ENCODE results near the gene FADS2.

FADS2 gene

DNA sequence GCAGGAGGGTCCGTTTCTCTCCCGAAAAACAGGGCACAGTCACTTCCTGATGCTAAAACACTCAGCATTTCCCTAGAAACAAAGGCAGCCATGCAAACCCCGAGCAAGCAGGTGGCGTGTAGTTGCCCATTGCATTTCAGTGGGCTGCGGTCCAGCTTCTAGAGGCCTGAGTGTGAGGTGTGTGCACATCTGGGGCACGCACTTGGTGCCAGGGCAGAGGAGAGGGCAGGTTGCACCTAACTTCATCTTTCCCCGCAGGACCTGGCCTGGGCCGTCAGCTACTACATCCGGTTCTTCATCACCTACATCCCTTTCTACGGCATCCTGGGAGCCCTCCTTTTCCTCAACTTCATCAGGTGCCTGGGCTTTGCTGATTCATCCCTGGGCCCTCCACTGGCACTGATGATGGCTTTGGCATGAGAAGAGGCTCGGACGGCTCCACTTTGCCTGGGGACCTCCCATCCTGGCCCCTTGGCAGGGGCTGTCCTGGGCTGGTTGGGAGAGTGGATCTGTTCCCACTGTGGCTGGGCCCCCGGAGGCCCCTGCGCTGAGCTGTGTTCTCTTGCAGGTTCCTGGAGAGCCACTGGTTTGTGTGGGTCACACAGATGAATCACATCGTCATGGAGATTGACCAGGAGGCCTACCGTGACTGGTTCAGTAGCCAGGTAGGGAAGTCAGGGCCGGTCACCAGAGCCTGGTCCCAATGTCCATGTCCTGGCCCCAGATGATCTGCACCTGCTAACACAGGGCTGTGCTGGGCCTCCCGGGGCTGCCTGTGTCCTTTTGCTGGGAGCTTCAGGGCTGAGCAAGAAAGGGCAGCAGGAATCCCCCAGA lies 34.8 kb downstream of the FADS2 start:
- TF ChIP-seq, protein P1, sequence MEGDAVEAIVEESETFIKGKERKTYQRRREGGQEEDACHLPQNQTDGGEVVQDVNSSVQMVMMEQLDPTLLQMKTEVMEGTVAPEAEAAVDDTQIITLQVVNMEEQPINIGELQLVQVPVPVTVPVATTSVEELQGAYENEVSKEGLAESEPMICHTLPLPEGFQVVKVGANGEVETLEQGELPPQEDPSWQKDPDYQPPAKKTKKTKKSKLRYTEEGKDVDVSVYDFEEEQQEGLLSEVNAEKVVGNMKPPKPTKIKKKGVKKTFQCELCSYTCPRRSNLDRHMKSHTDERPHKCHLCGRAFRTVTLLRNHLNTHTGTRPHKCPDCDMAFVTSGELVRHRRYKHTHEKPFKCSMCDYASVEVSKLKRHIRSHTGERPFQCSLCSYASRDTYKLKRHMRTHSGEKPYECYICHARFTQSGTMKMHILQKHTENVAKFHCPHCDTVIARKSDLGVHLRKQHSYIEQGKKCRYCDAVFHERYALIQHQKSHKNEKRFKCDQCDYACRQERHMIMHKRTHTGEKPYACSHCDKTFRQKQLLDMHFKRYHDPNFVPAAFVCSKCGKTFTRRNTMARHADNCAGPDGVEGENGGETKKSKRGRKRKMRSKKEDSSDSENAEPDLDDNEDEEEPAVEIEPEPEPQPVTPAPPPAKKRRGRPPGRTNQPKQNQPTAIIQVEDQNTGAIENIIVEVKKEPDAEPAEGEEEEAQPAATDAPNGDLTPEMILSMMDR (IDR thresholded peaks at IDR 0.05; ENCODE audit: low read length, missing control alignments): no peak
- no peak for DNase-seq (ENCODE audit: low read depth)
- H3K4me3 ChIP-seq (replicated peaks; ENCODE audit: low read depth, low read length): no peak overlapping the region

DNA sequence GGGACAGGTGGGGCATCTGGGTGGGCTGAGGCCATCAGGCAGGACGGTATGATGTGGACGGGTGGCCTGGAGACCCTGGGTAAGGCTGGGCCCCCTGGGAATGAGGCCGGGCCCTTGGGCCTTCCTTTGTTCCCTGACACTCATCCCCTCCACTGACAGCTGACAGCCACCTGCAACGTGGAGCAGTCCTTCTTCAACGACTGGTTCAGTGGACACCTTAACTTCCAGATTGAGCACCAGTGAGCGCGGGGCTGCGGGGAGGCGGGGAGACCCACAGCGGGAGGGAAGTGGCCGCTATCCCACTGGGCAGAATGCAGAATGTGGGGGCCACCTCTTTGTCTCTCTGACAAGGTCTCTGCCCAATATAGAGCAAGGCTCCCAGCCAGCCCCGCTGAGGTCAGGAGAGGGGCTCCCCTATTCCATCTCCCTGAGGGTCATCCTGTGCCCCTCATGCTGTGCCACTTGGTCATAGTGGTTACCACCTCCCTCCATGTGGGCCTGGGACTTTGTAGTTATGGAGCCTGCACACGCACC lies 35.5 kb downstream of the FADS2 start:
- no peak for DNase-seq (ENCODE audit: low read depth)
- no peak overlapping the region for H3K4me3 ChIP-seq (replicated peaks; ENCODE audit: low read depth, low read length)
- TF ChIP-seq, protein P1 (IDR thresholded peaks at IDR 0.05; ENCODE audit: low read length, missing control alignments): no peak

DNA sequence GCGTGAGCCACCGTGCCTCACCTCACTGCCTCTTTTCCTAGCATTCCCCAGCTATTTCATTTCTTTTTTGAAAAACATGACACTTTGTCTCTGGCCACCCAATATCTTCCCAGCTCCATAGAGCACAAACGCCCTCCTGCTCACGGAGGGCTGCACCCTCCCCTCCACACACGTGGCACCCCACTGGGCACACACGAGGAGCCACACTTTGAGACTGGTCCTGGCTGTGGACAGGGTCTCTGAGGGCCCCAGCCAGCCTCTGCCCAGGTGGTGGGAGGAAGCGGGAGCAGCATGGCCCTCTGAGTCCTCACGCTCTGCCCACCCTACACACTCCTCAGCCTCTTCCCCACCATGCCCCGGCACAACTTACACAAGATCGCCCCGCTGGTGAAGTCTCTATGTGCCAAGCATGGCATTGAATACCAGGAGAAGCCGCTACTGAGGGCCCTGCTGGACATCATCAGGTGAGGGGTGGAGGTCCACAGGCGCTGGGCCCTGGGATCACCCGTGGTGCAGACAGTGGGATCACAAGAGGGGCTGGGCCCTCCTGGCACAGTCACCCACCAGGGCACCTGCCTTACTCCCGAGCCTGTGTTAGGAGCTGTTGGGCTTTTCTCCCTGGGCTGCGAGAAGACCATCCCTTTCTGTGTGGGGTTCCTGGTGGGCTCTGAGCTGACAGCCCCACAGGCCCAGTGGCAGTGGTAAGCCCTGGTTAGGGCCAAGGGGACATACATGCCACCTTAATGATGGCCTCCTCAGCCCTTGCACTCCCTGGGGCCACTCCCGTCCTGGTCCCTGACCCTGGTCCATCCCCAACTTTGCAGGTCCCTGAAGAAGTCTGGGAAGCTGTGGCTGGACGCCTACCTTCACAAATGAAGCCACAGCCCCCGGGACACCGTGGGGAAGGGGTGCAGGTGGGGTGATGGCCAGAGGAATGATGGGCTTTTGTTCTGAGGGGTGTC lies 37.0 kb downstream of the FADS2 start:
- no peak overlapping the region for H3K4me3 ChIP-seq (replicated peaks; ENCODE audit: low read depth, low read length)
- DNase-seq (ENCODE audit: low read depth): no peak
- TF ChIP-seq, protein P1 (IDR thresholded peaks at IDR 0.05; ENCODE audit: low read length, missing control alignments): no peak

DNA sequence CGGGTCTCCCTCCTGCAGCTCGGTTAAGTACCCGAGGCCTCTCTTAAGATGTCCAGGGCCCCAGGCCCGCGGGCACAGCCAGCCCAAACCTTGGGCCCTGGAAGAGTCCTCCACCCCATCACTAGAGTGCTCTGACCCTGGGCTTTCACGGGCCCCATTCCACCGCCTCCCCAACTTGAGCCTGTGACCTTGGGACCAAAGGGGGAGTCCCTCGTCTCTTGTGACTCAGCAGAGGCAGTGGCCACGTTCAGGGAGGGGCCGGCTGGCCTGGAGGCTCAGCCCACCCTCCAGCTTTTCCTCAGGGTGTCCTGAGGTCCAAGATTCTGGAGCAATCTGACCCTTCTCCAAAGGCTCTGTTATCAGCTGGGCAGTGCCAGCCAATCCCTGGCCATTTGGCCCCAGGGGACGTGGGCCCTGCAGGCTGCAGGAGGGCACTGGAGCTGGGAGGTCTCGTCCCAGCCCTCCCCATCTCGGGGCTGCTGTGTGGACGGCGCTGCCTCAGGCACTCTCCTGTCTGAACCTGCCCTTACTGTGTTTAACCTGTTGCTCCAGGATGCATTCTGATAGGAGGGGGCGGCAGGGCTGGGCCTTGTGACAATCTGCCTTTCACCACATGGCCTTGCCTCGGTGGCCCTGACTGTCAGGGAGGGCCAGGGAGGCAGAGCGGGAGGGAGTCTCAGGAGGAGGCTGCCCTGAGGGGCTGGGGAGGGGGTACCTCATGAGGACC lies 38.3 kb downstream of the FADS2 start:
- no peak for DNase-seq (ENCODE audit: low read depth)
- TF ChIP-seq, protein P1 (IDR thresholded peaks at IDR 0.05; ENCODE audit: low read length, missing control alignments): no peak
- no peak overlapping the region for H3K4me3 ChIP-seq (replicated peaks; ENCODE audit: low read depth, low read length)

DNA sequence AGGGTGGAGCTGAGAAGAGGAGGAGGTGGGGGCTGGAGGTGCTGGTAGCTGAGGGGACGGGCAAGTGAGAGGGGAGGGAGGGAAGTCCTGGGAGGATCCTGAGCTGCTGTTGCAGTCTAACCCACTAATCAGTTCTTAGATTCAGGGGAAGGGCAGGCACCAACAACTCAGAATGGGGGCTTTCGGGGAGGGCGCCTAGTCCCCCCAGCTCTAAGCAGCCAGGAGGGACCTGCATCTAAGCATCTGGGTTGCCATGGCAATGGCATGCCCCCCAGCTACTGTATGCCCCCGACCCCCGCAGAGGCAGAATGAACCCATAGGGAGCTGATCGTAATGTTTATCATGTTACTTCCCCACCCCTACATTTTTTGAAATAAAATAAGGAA lies 38.9 kb downstream of the FADS2 start:
- DNase-seq (ENCODE audit: low read depth): no peak
- H3K4me3 ChIP-seq (replicated peaks; ENCODE audit: low read depth, low read length): no peak overlapping the region
- TF ChIP-seq, protein P1 (IDR thresholded peaks at IDR 0.05; ENCODE audit: low read length, missing control alignments): no peak

All from fibroblast of pulmonary artery (primary cell).